ENCODE measurements around the gene PDGFRB.

PDGFRB gene

GRCh38 chr5:150152636-150153462, 2.8 kb downstream of the PDGFRB start:
- ChIA-PET CTCF (interaction anchor here (1.0 to 4.9 kb wide), 7 partner anchors 8 to 65 kb away, joined by 3 to 22 read pairs (median 4); no protein-coding TSS in a partner anchor), POLR2A (interaction anchor here (1.5 to 8.6 kb wide), 2 partner anchors 11 to 116 kb away, joined by 3 to 115 read pairs; no protein-coding TSS in a partner anchor)
- peak overlapping the region; percentile 74 for H3K4me3 ChIP-seq (ENCODE audit: low read depth, low read length)
- TF ChIP-seq, protein P1, sequence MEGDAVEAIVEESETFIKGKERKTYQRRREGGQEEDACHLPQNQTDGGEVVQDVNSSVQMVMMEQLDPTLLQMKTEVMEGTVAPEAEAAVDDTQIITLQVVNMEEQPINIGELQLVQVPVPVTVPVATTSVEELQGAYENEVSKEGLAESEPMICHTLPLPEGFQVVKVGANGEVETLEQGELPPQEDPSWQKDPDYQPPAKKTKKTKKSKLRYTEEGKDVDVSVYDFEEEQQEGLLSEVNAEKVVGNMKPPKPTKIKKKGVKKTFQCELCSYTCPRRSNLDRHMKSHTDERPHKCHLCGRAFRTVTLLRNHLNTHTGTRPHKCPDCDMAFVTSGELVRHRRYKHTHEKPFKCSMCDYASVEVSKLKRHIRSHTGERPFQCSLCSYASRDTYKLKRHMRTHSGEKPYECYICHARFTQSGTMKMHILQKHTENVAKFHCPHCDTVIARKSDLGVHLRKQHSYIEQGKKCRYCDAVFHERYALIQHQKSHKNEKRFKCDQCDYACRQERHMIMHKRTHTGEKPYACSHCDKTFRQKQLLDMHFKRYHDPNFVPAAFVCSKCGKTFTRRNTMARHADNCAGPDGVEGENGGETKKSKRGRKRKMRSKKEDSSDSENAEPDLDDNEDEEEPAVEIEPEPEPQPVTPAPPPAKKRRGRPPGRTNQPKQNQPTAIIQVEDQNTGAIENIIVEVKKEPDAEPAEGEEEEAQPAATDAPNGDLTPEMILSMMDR (IDR thresholded peaks at IDR 0.05; ENCODE audit: insufficient read depth, low read length, missing control alignments) = no peak
- DNase-seq (ENCODE audit: low read depth, low spot score) = no peak

DNA sequence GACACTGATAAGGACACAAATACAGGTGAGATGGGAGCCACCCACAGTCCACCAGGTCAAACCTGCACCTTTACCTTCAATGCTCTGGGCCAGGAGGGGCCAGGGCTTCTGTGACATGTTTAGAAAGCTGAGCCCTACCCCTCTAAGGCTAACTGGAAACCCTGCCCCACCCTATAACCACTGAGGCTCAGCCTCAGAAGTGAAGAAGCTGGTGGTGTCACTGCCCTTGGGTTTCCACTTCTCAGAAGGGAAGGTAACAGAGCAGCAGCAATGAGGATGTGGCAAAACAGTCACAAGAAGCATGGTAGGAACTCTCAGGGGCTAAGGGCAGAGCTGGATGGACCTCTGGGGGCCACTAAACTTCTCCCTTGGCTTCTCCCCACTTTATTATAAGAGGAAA, 6.0 kb downstream of the PDGFRB start:
- H3K4me3 ChIP-seq (ENCODE audit: low read depth, low read length) = no peak overlapping the region; the same call in 1 of the 2 replicates
- TF ChIP-seq, protein P1 (IDR thresholded peaks at IDR 0.05; ENCODE audit: insufficient read depth, low read length, missing control alignments) = no peak
- ChIA-PET POLR2A (interaction anchor here (1.2 to 8.6 kb wide), 2 partner anchors 8 to 9 kb away, joined by 3 to 115 read pairs; no protein-coding TSS in a partner anchor), CTCF (interaction anchor here (0.6 to 1.6 kb wide), 5 partner anchors 11 to 597 kb away, joined by 3 to 6 read pairs (median 4); no protein-coding TSS in a partner anchor)
- no peak for DNase-seq (ENCODE audit: low read depth, low spot score)

DNA sequence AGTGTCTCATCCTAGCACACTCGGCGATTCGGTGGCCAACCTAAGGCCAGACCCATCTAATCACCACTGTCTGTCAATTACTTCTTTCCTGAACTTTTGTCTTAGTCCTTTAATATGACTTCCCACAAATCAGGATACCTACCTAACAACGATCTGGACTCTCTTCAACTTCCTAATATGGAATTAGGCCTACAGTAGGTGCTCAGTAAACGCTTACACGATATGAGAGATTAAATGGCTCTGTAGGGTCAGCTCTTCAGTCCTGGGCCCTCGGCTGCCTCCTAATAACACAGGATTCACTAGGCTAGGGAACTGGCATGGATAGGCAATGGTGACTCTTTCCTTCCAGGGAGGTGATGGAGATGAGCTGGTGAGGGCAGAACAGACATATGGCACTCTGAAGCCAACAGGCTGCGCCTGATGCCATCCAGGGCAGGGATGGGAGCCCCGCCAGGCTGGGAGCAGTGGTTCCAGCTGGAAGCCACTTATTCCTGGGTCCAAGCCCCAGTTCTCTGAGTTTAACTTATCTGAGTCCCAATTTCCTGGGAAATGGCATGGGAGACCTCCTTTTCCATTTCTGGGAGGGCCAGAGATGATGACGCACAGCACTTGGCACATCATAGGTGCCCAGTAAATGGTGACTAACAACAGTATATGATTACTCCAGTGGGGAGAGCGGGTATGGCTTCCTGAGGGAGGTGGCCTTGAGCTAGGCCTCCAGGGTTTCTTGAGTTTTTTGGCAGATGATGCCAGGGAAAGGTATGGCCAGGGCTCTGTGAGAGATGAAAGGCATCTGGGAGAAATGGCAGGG, 7.3 kb downstream of the PDGFRB start:
- TF ChIP-seq, protein P1 (IDR thresholded peaks at IDR 0.05; ENCODE audit: insufficient read depth, low read length, missing control alignments) = no peak
- no peak overlapping the region for H3K4me3 ChIP-seq (ENCODE audit: low read depth, low read length)
- no peak for DNase-seq (ENCODE audit: low read depth, low spot score)
- ChIA-PET CTCF (interaction anchor here (1.0 kb wide), 1 partner anchor 68 kb away, joined by 3 read pairs; no protein-coding TSS in a partner anchor), POLR2A (interaction anchor here (8.6 kb wide), 1 partner anchor 7 kb away, joined by 115 read pairs; no protein-coding TSS in a partner anchor)

- TF ChIP-seq, protein P1 (IDR thresholded peaks at IDR 0.05; ENCODE audit: insufficient read depth, low read length, missing control alignments) = no peak
- ChIA-PET CTCF (no interaction called here), POLR2A (no interaction called here)
- DNase-seq (ENCODE audit: low read depth, low spot score) = no peak
- H3K4me3 ChIP-seq (ENCODE audit: low read depth, low read length) = no peak overlapping the region
Measured at GRCh38 chr5:150147670-150148069, 8.0 kb downstream of the PDGFRB start.

- TF ChIP-seq, protein P1 (IDR thresholded peaks at IDR 0.05; ENCODE audit: insufficient read depth, low read length, missing control alignments) = no peak
- no peak overlapping the region for H3K4me3 ChIP-seq (ENCODE audit: low read depth, low read length)
- no peak for DNase-seq (ENCODE audit: low read depth, low spot score)
- POLR2A ChIA-PET = interaction anchor here (0.9 kb wide), 1 partner anchor 67 kb away, joined by 3 read pairs; no protein-coding TSS in a partner anchor
- CTCF ChIA-PET = interaction anchor here (1.1 kb wide), 1 partner anchor 11 kb away, joined by 3 read pairs; no protein-coding TSS in a partner anchor
Measured at GRCh38 chr5:150146862-150147601, 8.6 kb downstream of the PDGFRB start.
